Peyer's patch (tissue), 4 donors: ENCODE measurements around the gene HBA2.
"Not testable (repeated sequence)": the region's sequence is repeated elsewhere in the genome, so short reads cannot be mapped to it uniquely, and the experiment has no call there.

Experiments
- POLR2A ChIP-seq, 2 donors: fragments of 450-650 bp; IDR thresholded peaks; one replicate each; pipeline ENCODE4 v1.5.1; 2017; ENCODE audit warnings: antibody characterized with exemption in 2 of 2, mild to moderate bottlenecking in 2 of 2, moderate library complexity in 2 of 2
- TF ChIP-seq, protein P1 (sequence below), 6 experiments: fragments of 450-650 bp in 4 of 6; fragments of 200-600 bp in 2 of 6; sonication (generic) in 1 of 6; IDR thresholded peaks; one replicate each; pipeline ENCODE4 v1.5.1; 2017 to 2019; ENCODE audit warnings: antibody characterized with exemption in 6 of 6, mild to moderate bottlenecking in 3 of 6, moderate library complexity in 1 of 6

DNA sequence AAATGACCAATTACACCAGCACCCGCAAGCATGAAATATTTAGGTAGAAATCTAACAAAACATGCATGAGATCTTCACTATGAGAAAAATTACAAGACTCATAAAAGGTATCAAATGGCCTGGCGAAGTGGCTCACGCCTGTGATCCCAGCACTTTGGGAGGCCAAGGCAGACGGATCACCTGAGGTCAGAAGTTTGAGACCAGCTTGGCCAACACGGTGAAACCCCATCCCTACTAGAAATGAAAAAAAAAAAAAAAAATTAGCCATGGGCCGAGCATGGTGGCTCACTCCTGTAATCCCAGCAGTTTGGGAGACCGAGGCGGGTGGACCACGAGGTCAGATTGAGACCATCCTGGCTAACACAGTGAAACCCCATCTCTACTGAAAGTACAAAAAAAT lies 31.4 kb downstream of the HBA2 start:
- TF ChIP-seq POLR2A (IDR thresholded peaks at IDR 0.05), result not testable (repeated sequence)
- TF ChIP-seq, protein P1, sequence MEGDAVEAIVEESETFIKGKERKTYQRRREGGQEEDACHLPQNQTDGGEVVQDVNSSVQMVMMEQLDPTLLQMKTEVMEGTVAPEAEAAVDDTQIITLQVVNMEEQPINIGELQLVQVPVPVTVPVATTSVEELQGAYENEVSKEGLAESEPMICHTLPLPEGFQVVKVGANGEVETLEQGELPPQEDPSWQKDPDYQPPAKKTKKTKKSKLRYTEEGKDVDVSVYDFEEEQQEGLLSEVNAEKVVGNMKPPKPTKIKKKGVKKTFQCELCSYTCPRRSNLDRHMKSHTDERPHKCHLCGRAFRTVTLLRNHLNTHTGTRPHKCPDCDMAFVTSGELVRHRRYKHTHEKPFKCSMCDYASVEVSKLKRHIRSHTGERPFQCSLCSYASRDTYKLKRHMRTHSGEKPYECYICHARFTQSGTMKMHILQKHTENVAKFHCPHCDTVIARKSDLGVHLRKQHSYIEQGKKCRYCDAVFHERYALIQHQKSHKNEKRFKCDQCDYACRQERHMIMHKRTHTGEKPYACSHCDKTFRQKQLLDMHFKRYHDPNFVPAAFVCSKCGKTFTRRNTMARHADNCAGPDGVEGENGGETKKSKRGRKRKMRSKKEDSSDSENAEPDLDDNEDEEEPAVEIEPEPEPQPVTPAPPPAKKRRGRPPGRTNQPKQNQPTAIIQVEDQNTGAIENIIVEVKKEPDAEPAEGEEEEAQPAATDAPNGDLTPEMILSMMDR (IDR thresholded peaks at IDR 0.05), result not testable (repeated sequence)
